ENCODE measurements around the gene RAB3IL1.

Gene RAB3IL1

GRCh38 chr11:61947486-61948210 is 30.3 kb upstream of the RAB3IL1 start:
- DNase-seq (ENCODE audit: insufficient read length, low spot score) (peak; percentile 77), FAIRE-seq (no peak)
- no peak for TF ChIP-seq POLR2A (IDR thresholded peaks at IDR 0.05; ENCODE audit: low read depth, low read length)

- FAIRE-seq (no peak), DNase-seq (ENCODE audit: insufficient read length, low spot score) (no peak)
- TF ChIP-seq POLR2A (IDR thresholded peaks at IDR 0.05; ENCODE audit: low read depth, low read length), result no peak
These were observed 29.5 kb upstream of the RAB3IL1 start for GRCh38 chr11:61946894-61947293.

- no peak for TF ChIP-seq POLR2A (IDR thresholded peaks at IDR 0.05; ENCODE audit: low read depth, low read length)
- DNase-seq (ENCODE audit: insufficient read length, low spot score) (no peak), FAIRE-seq (no peak)
These were observed 27.8 kb upstream of the RAB3IL1 start for GRCh38 chr11:61945191-61945590.

GRCh38 chr11:61940466-61940865 is 23.1 kb upstream of the RAB3IL1 start:
- no peak for FAIRE-seq
- DNase-seq (ENCODE audit: insufficient read length, low spot score), result no peak
- no peak for TF ChIP-seq POLR2A (IDR thresholded peaks at IDR 0.05; ENCODE audit: low read depth, low read length)

GRCh38 chr11:61935861-61936260 is 18.5 kb upstream of the RAB3IL1 start:
- DNase-seq (ENCODE audit: insufficient read length, low spot score), result no peak
- TF ChIP-seq POLR2A (IDR thresholded peaks at IDR 0.05; ENCODE audit: low read depth, low read length), result no peak
- FAIRE-seq, result no peak

GRCh38 chr11:61930933-61931332 is 13.6 kb upstream of the RAB3IL1 start:
- no peak for TF ChIP-seq POLR2A (IDR thresholded peaks at IDR 0.05; ENCODE audit: low read depth, low read length)
- FAIRE-seq, result no peak
- no peak for DNase-seq (ENCODE audit: insufficient read length, low spot score)

GRCh38 chr11:61928606-61929005 is 11.2 kb upstream of the RAB3IL1 start:
- TF ChIP-seq POLR2A (IDR thresholded peaks at IDR 0.05; ENCODE audit: low read depth, low read length), result no peak
- no peak for FAIRE-seq
- no peak for DNase-seq (ENCODE audit: insufficient read length, low spot score)

- FAIRE-seq (no peak), DNase-seq (ENCODE audit: insufficient read length, low spot score) (no peak)
- no peak for TF ChIP-seq POLR2A (IDR thresholded peaks at IDR 0.05; ENCODE audit: low read depth, low read length)
These were observed 10.1 kb upstream of the RAB3IL1 start for GRCh38 chr11:61927501-61927900.

- DNase-seq (ENCODE audit: insufficient read length, low spot score), result no peak
- TF ChIP-seq POLR2A (IDR thresholded peaks at IDR 0.05; ENCODE audit: low read depth, low read length), result no peak
- no peak for FAIRE-seq
These were observed 8.9 kb upstream of the RAB3IL1 start for GRCh38 chr11:61926235-61926634.

GRCh38 chr11:61925736-61926135 is 8.4 kb upstream of the RAB3IL1 start:
- DNase-seq (ENCODE audit: insufficient read length, low spot score), result no peak
- no peak for TF ChIP-seq POLR2A (IDR thresholded peaks at IDR 0.05; ENCODE audit: low read depth, low read length)
- no peak for FAIRE-seq

- TF ChIP-seq POLR2A (IDR thresholded peaks at IDR 0.05; ENCODE audit: low read depth, low read length), result no peak
- no peak for FAIRE-seq
- no peak for DNase-seq (ENCODE audit: insufficient read length, low spot score)
These were observed 6.7 kb upstream of the RAB3IL1 start for GRCh38 chr11:61924064-61924455.

- no peak for FAIRE-seq
- TF ChIP-seq POLR2A (IDR thresholded peaks at IDR 0.05; ENCODE audit: low read depth, low read length), result no peak
- no peak for DNase-seq (ENCODE audit: insufficient read length, low spot score)
These were observed 6.0 kb upstream of the RAB3IL1 start for GRCh38 chr11:61923166-61924063.

GRCh38 chr11:61922539-61922938 is 5.2 kb upstream of the RAB3IL1 start:
- DNase-seq (ENCODE audit: insufficient read length, low spot score) (no peak), FAIRE-seq (no peak)
- TF ChIP-seq POLR2A (IDR thresholded peaks at IDR 0.05; ENCODE audit: low read depth, low read length), result no peak

GRCh38 chr11:61921446-61921845 is 4.1 kb upstream of the RAB3IL1 start:
- FAIRE-seq, result no peak
- TF ChIP-seq POLR2A (IDR thresholded peaks at IDR 0.05; ENCODE audit: low read depth, low read length), result no peak
- no peak for DNase-seq (ENCODE audit: insufficient read length, low spot score)
